Activated T-helper 2 cell treated with anti-CD3 and anti-CD28 coated beads, Interferon-gamma antibody, Interleukin-2, Interleukin-4, amounts not matched to agents 10 μg/mL and 5 μg/mL and 100 μg/mL, durations not matched to agents 14 hours and 24 hours and 36 hours (primary cell): ENCODE data around the gene HMGN3. TPM values are rescaled to one million over a fixed set of nuclear protein-coding genes. Genes with fewer than 3 reads are reported as not detected.
"Not testable (repeated sequence)": the region's sequence is repeated elsewhere in the genome, so short reads cannot be mapped to it uniquely, and the experiment has no call there.

Experiments
- DNase-seq: peaks from one replicate; pipeline ENCODE4 v3.0.0; 2021; ENCODE audit warnings: low spot score
- H3K27ac Mint-ChIP-seq: one replicate; pipeline ENCODE4 v1.8.0; 2021; ENCODE audit warnings: mixed read lengths
- H3K27me3 Mint-ChIP-seq: one replicate; pipeline ENCODE4 v1.8.0; 2021; ENCODE audit warnings: low read depth, mixed read lengths
- H3K36me3 Mint-ChIP-seq: one replicate; pipeline ENCODE4 v1.8.0; 2021; ENCODE audit warnings: low read depth, mixed read lengths
- H3K4me1 Mint-ChIP-seq: one replicate; pipeline ENCODE4 v1.8.0; 2021; ENCODE audit warnings: low read depth, mixed read lengths
- H3K4me3 Mint-ChIP-seq: one replicate; pipeline ENCODE4 v1.8.0; 2021; ENCODE audit warnings: low read depth, mild to moderate bottlenecking, moderate library complexity, mixed read lengths
- H3K9me3 Mint-ChIP-seq: one replicate; pipeline ENCODE4 v1.8.0; 2021; ENCODE audit warnings: mixed read lengths
- intact Hi-C: fragments of 100-400 bp; cut with micrococcal nuclease; formaldehyde crosslinking; loops from one replicate; pipeline ENCODE4 v1.15.1; 2023
- total RNA-seq: library from RNA; stranded (reverse); gene quantifications from 2 replicates; pipeline ENCODE4 v1.2.3, GENCODE V29; 2022

Gene HMGN3
- total RNA-seq = 66.3 and 68.7 TPM in 2 replicates

GRCh38 chr6:79234150-79235022 lies at the start of gene HMGN3:
HMGN3 (minus strand) TSS chr6:79234682.
- H3K27ac Mint-ChIP-seq = peak within 1 kb of the TSS; percentile 96
- no peaks in the 10 kb centered on the region for H3K9me3 Mint-ChIP-seq
- H3K27me3 Mint-ChIP-seq = no peaks in the 10 kb centered on the region
- peaks cover 3% of the 10 kb centered on the region for H3K36me3 Mint-ChIP-seq
- DNase-seq = peak; percentile 92
- intact Hi-C loops = loop anchor here (1.0 to 10.0 kb wide), 7 partner anchors 101 to 870 kb away; partner anchors contain the start of genes BCKDHB, IRAK1BP1, LCA5 and PHIP
- H3K4me3 Mint-ChIP-seq = peak within 1 kb of the TSS; percentile 99
- peaks cover 22% of the 10 kb centered on the region for H3K4me1 Mint-ChIP-seq

GRCh38 chr6:79280756-79281155 lies 46.3 kb upstream of the HMGN3 start:
- H3K27me3 Mint-ChIP-seq = no peaks in the 10 kb centered on the region
- no peak for DNase-seq
- H3K4me3 Mint-ChIP-seq = no peak overlapping the region
- H3K27ac Mint-ChIP-seq = no peak overlapping the region
- peaks cover 4% of the 10 kb centered on the region for H3K9me3 Mint-ChIP-seq
- intact Hi-C loops = no loop called here
- no peaks in the 10 kb centered on the region for H3K36me3 Mint-ChIP-seq
- H3K4me1 Mint-ChIP-seq = no peaks in the 10 kb centered on the region

- no peaks in the 10 kb centered on the region for H3K27me3 Mint-ChIP-seq
- DNase-seq = no peak
- no peak overlapping the region for H3K27ac Mint-ChIP-seq
- H3K9me3 Mint-ChIP-seq = no peaks in the 10 kb centered on the region
- H3K4me1 Mint-ChIP-seq = no peaks in the 10 kb centered on the region
- no peak overlapping the region for H3K4me3 Mint-ChIP-seq
- intact Hi-C loops = no loop called here
- no peaks in the 10 kb centered on the region for H3K36me3 Mint-ChIP-seq
These were observed 42.6 kb upstream of the HMGN3 start for GRCh38 chr6:79277109-79277508.

- no peaks in the 10 kb centered on the region for H3K36me3 Mint-ChIP-seq
These were observed 35.4 kb upstream of the HMGN3 start for GRCh38 chr6:79269877-79270276.

GRCh38 chr6:79267128-79267527 lies 32.6 kb upstream of the HMGN3 start:
- no peaks in the 10 kb centered on the region for H3K9me3 Mint-ChIP-seq
- H3K36me3 Mint-ChIP-seq = no peaks in the 10 kb centered on the region
- no peaks in the 10 kb centered on the region for H3K4me1 Mint-ChIP-seq
- no peak overlapping the region for H3K4me3 Mint-ChIP-seq
- H3K27me3 Mint-ChIP-seq = peaks cover 4% of the 10 kb centered on the region
- intact Hi-C loops = no loop called here
- H3K27ac Mint-ChIP-seq = no peak overlapping the region
- DNase-seq = no peak

More at GRCh38 chr6:79269877-79270276, 35.4 kb upstream of the HMGN3 start:
- DNase-seq = no peak
- Mint-ChIP-seq H3K4me1 (no peaks in the 10 kb centered on the region), H3K4me3 (no peak overlapping the region), H3K9me3 (no peaks in the 10 kb centered on the region), H3K27ac (no peak overlapping the region), H3K27me3 (peaks cover 2% of the 10 kb centered on the region)
- intact Hi-C loops = no loop called here

- Mint-ChIP-seq H3K4me3 (no peak overlapping the region), H3K36me3 (no peaks in the 10 kb centered on the region), H3K9me3 (peaks cover under 1% of the 10 kb centered on the region), H3K27ac (no peak overlapping the region), H3K27me3 (peaks cover 4% of the 10 kb centered on the region), H3K4me1 (no peaks in the 10 kb centered on the region)
- intact Hi-C loops = no loop called here
- DNase-seq = no peak
These were observed 31.6 kb upstream of the HMGN3 start for GRCh38 chr6:79266051-79266450.

- no peak for DNase-seq
- Mint-ChIP-seq H3K36me3 (no peaks in the 10 kb centered on the region), H3K27ac (no peak overlapping the region), H3K4me3 (no peak overlapping the region), H3K27me3 (peaks cover 2% of the 10 kb centered on the region), H3K9me3 (peaks cover 13% of the 10 kb centered on the region), H3K4me1 (no peaks in the 10 kb centered on the region)
- intact Hi-C loops = no loop called here
These were observed 28.9 kb upstream of the HMGN3 start for GRCh38 chr6:79263359-79263758.

- Mint-ChIP-seq H3K4me1 (no peaks in the 10 kb centered on the region), H3K27ac (no peak overlapping the region), H3K4me3 (no peak overlapping the region), H3K36me3 (no peaks in the 10 kb centered on the region), H3K9me3 (peaks cover 13% of the 10 kb centered on the region), H3K27me3 (peaks cover 2% of the 10 kb centered on the region)
- no peak for DNase-seq
- intact Hi-C loops = no loop called here
These were observed 27.2 kb upstream of the HMGN3 start for GRCh38 chr6:79261666-79262065.

- peaks cover 13% of the 10 kb centered on the region for H3K9me3 Mint-ChIP-seq
- intact Hi-C loops = no loop called here
- DNase-seq = no peak
- no peaks in the 10 kb centered on the region for H3K36me3 Mint-ChIP-seq
- no peaks in the 10 kb centered on the region for H3K4me1 Mint-ChIP-seq
- H3K27me3 Mint-ChIP-seq = peaks cover 2% of the 10 kb centered on the region
- no peak overlapping the region for H3K27ac Mint-ChIP-seq
- H3K4me3 Mint-ChIP-seq = no peak overlapping the region
These were observed 26.3 kb upstream of the HMGN3 start for GRCh38 chr6:79260772-79261171.

GRCh38 chr6:79257381-79258205 lies 23.1 kb upstream of the HMGN3 start:
- Mint-ChIP-seq H3K27ac (no peak overlapping the region), H3K9me3 (peaks cover 13% of the 10 kb centered on the region), H3K4me3 (no peak overlapping the region), H3K4me1 (no peaks in the 10 kb centered on the region), H3K27me3 (no peaks in the 10 kb centered on the region), H3K36me3 (no peaks in the 10 kb centered on the region)
- intact Hi-C loops = no loop called here
- no peak for DNase-seq

- H3K9me3 Mint-ChIP-seq = peaks cover 13% of the 10 kb centered on the region
- H3K4me1 Mint-ChIP-seq, H3K27me3 Mint-ChIP-seq, H3K4me3 Mint-ChIP-seq, intact Hi-C loops, DNase-seq, H3K27ac Mint-ChIP-seq, H3K36me3 Mint-ChIP-seq: not testable (repeated sequence)
These were observed 22.3 kb upstream of the HMGN3 start for GRCh38 chr6:79256770-79257169.

GRCh38 chr6:79255086-79255485 lies 20.6 kb upstream of the HMGN3 start:
- DNase-seq, H3K27ac Mint-ChIP-seq, H3K9me3 Mint-ChIP-seq, H3K4me3 Mint-ChIP-seq, H3K36me3 Mint-ChIP-seq, H3K27me3 Mint-ChIP-seq, H3K4me1 Mint-ChIP-seq, intact Hi-C loops: not testable (repeated sequence)

- no peaks in the 10 kb centered on the region for H3K4me1 Mint-ChIP-seq
- no peaks in the 10 kb centered on the region for H3K27me3 Mint-ChIP-seq
- H3K36me3 Mint-ChIP-seq = no peaks in the 10 kb centered on the region
- no peak overlapping the region for H3K27ac Mint-ChIP-seq
- DNase-seq = no peak
- H3K9me3 Mint-ChIP-seq = no peaks in the 10 kb centered on the region
- H3K4me3 Mint-ChIP-seq = no peak overlapping the region
- intact Hi-C loops = no loop called here
These were observed 16.1 kb upstream of the HMGN3 start for GRCh38 chr6:79250559-79250958.
